CD4-positive, alpha-beta T cell treated with Interleukin-2 at 100 ng/mL for 4 hours (primary cell): Measurements from ENCODE around the gene SCAI.
"Not testable (repeated sequence)": the region's sequence is repeated elsewhere in the genome, so short reads cannot be mapped to it uniquely, and the experiment has no call there.

Source experiments
- DNase-seq: peaks from one replicate; pipeline ENCODE4 v3.0.0-alpha.2; 2020; ENCODE audit warnings: low spot score

SCAI gene

GRCh38 chr9:125028041-125028440, 115.3 kb downstream of the SCAI start:
- DNase-seq: no peak

DNA sequence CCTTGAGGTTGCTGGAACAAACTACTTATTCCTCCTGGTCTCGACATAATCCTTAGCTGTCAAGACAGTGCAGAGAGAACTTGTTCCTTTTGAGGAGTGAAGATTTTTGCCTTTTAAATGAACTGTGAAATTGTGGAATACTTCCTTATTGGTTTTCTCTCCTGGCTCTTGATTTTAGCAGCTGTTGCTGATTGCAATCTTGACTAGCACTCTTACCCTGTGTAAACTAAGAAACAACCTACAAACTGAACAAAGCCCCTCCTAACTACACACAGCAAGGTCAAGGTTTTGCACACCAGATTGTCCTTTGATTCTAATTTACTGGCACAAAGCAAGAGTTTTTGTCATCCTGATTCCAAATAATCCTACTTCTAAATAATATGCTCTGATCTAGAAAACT, 118.4 kb downstream of the SCAI start:
- DNase-seq: no peak

DNA sequence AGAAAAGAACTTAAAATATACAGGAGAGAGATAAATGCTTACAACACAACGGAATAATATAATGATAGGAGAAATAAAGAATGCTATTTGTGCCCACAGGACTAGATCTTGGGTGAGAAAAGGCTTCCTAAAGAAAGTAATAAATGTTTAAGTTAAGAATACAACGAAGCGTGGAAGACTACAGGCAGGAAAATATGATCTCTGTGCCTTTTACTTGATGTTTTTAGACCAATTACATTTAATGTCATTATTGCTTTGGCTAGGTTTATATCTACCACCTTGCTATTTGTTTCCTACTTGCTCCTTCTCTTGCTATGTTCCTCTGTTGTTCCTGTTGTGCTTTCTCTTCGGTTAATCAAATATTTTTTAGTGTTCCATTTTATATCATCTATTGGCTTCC, 122.3 kb downstream of the SCAI start:
- no peak for DNase-seq

DNA sequence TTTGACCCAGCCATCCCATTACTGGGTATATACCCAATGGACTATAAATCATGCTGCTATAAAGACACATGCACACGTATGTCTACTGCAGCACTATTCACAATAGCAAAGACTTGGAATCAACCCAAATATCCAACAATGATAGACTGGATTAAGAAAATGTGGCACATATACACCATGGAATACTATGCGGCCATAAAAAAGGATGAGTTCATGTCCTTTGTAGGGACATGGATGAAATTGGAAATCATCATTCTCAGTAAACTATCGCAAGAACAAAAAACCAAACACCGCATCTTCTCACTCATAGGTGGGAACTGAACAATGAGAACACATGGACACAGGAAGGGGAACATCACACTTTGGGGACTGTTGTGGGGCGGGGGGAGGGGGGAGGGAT, 127.7 kb downstream of the SCAI start:
- DNase-seq: not testable (repeated sequence)

DNA sequence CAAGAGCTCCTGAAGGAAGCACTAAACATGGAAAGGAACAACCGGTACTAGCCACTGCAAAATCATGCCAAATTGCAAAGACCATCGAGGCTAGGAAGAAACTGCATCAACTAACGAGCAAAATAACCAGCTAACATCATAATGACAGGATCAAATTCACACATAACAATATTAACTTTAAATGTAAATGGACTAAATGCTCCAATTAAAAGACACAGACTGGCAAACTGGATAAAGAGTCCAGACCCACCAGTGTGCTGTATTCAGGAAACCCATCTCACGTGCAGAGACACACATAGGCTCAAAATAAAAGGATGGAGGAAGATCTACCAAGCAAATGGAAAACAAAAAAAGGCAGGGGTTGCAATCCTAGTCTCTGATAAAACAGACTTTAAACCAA, 131.3 kb downstream of the SCAI start:
- not testable (repeated sequence) for DNase-seq

DNA sequence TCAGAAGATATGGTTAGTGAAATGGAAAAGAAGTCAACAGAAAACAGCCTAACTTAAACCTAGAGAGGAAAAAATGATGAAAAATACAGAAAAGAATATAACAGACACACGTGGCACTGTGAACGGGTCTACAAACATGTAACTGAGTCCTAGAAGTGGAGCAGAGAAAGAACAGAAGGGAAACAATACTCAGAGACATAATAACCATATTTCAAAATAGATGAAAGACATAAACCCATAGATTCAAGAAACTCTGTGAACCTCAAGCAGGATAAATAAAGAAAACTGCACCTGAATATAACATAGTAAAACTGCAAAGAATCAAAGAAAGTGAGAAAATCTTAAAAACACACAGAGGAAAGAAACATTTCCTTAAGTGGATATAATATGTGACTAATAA, 134.7 kb downstream of the SCAI start:
- no peak for DNase-seq

- DNase-seq: no peak
Observed at GRCh38 chr9:125003332-125003731, 140.0 kb downstream of the SCAI start.

GRCh38 chr9:124983698-124984097, 159.6 kb downstream of the SCAI start:
- DNase-seq: no peak

GRCh38 chr9:124980431-124980830, 162.9 kb downstream of the SCAI start:
- no peak for DNase-seq

GRCh38 chr9:124975131-124975530, 168.2 kb downstream of the SCAI start:
- no peak for DNase-seq

- DNase-seq: no peak
Observed at GRCh38 chr9:124973807-124974206, 169.5 kb downstream of the SCAI start.

GRCh38 chr9:124972241-124972770, 171.0 kb downstream of the SCAI start:
- no peak for DNase-seq

DNA sequence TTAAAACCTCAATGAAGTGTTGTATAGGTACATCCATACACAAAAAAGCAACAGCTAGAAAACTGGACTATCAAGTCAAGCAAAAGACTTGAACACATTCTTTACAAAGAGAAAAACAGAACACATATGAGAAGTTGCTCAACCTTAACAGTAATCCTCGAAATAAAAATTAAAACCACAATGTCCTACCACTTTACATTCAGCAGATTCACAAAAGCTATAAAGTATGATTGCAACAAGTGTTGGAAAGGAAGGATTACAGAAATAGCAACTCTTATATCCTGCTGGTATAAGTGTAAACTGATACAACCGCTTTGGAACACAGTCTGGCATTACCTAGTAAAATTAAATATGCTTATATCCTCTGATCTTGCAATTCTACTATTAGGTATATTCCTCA, 173.9 kb downstream of the SCAI start:
- DNase-seq: no peak

DNA sequence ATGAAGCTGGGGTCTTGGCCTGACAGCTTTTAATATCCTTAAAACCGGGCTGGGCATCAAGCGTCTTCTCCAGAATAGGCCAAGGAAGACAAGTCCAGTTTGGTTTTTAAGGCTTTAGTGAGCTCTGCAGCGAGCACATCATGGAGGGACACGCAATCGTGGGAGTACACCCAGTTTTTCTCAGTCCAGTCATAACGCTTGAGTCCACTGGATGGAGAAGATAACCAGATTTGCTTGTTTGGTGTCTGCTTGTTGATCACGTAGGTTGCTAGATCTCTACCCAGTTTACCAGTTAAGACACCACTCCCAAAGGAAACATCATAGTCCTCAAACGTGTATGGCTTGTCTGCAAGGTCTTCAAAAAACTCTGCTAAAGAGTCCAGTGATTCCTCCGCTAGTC, 175.1 kb downstream of the SCAI start:
- DNase-seq: no peak

- DNase-seq: peak; percentile 48
Observed at GRCh38 chr9:124965775-124966568, 177.4 kb downstream of the SCAI start.

GRCh38 chr9:124964604-124965003, 178.7 kb downstream of the SCAI start:
- no peak for DNase-seq

DNA sequence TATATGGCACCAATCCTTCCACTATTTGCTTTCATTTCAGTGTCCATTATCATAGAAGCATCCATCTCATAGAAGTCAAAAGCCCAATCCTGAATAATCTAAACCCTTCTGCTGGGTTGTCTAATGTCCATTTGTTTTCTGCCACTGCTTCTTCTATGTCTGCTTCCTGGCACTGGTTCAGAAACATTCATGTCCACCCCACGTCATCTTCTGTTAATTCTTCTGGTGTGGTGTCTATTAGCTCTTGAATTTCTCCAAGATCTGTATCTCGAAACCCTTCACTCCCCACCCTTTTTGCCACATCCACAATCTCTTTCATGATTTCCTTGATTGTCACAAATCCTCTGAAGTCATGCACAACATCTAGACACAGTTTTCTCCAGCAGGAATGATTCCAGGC, 179.3 kb downstream of the SCAI start:
- DNase-seq: no peak

DNA sequence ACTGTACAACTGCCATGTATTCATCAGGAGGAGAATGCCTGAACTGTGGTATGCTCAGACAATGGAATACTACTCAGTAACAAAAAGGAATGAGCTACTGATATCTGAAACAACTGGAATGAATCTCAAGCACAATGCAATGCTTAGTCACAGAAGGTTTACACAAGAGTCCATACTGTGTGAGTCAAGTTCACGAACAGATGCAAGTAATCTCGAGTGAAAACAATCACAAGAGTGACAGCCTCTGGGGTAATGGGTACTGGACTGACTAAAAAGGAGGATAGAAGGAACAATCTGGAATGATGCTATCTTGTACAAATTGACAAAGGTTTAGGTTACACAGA, 182.9 kb downstream of the SCAI start:
- DNase-seq: no peak

DNA sequence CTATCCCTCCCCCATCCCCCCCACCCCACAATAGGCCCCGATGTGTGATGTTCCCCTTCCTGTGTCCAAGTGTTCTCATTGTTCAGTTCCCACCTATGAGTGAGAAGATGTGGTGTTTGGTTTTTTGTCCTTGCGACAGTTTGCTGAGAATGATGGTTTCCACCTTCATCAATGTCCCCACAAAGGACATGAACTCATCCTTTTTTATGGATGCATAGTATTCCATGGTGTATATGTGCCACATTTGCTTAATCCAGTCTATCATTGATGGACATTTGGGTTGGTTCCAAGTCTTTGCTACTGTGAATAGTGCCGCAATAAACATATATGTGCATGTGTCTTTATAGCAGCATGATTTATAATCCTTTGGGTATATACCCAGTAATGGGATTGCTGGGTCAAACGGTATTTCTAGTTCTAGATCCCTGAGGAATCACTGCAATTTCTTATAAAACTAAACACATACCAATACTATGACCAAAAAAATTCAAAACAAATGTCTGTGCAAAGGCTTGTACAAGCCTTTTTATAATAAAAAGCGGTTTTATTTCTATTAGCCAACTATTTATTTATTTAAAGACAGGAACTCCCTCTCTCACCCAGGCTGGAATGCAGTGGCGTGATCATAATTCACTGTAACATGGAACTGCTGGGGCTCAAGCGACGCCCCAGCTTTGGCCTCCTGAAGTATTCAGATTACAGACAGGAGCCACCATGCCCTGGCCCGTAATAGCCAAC, 183.5 kb downstream of the SCAI start:
- DNase-seq: not testable (repeated sequence)

DNA sequence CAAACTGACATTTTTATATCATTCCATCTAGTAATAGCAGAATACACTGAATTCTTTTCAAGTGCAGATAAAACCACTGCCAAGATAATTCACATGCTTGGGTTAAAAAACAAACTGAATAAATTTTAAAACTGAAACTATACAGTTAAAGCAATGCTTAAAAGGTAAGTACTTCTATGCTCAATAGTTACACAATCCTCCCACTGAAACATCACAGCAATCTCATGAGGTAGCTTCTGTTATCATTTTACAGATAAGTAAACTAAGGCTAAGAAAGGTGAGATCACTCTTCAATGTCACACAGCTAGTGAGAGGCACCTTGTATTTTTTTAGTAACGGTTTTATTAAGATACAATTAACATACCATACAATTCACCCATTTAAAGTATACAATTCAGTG, 189.1 kb downstream of the SCAI start:
- no peak for DNase-seq

DNA sequence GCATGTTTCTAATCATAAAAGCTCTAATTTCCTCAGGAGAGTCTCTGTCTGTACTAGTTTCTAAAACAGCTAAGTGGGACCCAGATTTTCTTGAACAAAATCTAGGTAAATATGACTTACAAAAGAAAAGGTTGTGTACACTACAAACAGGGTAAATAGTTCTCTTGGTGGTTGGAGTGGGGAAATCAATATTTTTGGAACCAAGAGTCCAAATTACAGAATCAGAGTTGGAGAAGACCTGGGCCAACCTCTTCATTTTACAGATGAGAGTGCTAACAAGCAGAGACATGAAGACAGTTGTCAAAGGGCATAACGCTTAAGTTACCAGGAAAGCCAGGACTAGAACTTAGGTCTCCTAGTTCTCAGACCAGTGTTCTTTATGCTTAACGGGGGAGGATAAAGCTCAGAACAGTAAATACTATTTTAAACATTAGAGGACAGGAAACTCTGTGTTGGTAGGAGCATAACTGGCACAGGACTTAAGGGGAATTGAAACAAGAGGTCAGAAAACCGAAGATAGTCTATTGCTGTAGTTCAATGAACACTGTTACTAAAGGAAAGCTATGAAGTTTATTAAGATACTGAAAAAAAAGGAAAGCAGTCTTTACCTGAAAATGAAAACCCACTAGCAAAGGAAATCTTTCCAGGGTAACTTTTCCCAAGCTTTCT, 193.1 kb downstream of the SCAI start:
- no peak for DNase-seq

GRCh38 chr9:124949387-124949786, 193.9 kb downstream of the SCAI start:
- DNase-seq: no peak
